H9 (cell line): ENCODE results near the gene KIF12. TPM values are rescaled to one million over a fixed set of nuclear protein-coding genes. Genes with fewer than 3 reads are reported as not detected.

ENCODE experiments used
- DNase-seq: peaks from one replicate; pipeline ENCODE4 v3.0.0-alpha.2; 2017
- H2AFZ ChIP-seq: one replicate; pipeline ENCODE4 v1.6.1; 2013; ENCODE audit warnings: mild to moderate bottlenecking, low read length, control low read depth, moderate library complexity
- H2AK5ac ChIP-seq: 2 replicates; pipeline ENCODE4 v1.6.1; 2013; ENCODE audit warnings: low read length, control low read depth, mixed read lengths; ENCODE audit not compliant: insufficient read length
- H2BK120ac ChIP-seq: one replicate; pipeline ENCODE4 v1.6.1; 2013; ENCODE audit warnings: low read depth, mild to moderate bottlenecking, low read length, control low read depth, inconsistent platforms; ENCODE audit not compliant: poor library complexity, severe bottlenecking
- H2BK12ac ChIP-seq: 2 replicates; pipeline ENCODE4 v1.6.1; 2013; ENCODE audit warnings: low read length, control low read depth, mixed read lengths, low read depth; ENCODE audit not compliant: insufficient read length
- H2BK15ac ChIP-seq: 2 replicates; pipeline ENCODE4 v1.6.1; 2013; ENCODE audit warnings: low read depth, low read length, control low read depth
- H2BK20ac ChIP-seq: one replicate; pipeline ENCODE4 v1.6.1; 2013; ENCODE audit warnings: low read depth, mild to moderate bottlenecking, low read length, control low read depth, inconsistent platforms; ENCODE audit not compliant: poor library complexity, severe bottlenecking
- H2BK5ac ChIP-seq: 2 replicates; pipeline ENCODE4 v1.6.1; 2013; ENCODE audit warnings: low read length, control low read depth, mixed read lengths; ENCODE audit not compliant: insufficient read length
- H3K14ac ChIP-seq: 2 replicates; pipeline ENCODE4 v1.6.1; 2013; ENCODE audit warnings: low read length, control low read depth; ENCODE audit not compliant: insufficient read depth
- H3K18ac ChIP-seq: 2 replicates; pipeline ENCODE4 v1.6.1; 2013; ENCODE audit warnings: low read depth, mild to moderate bottlenecking, mixed read lengths, low read length, control low read depth; ENCODE audit not compliant: insufficient read length
- H3K23ac ChIP-seq: 2 replicates; pipeline ENCODE4 v1.6.1; 2013; ENCODE audit warnings: low read length, control low read depth, mixed read lengths, low read depth; ENCODE audit not compliant: insufficient read length
- H3K23me2 ChIP-seq: 2 replicates; pipeline ENCODE4 v1.6.1; 2013; ENCODE audit warnings: low read depth, mild to moderate bottlenecking, mixed read lengths, low read length, control low read depth; ENCODE audit not compliant: insufficient read length, poor library complexity, severe bottlenecking
- H3K27ac ChIP-seq: 2 replicates; pipeline ENCODE4 v1.5.1; 2013; ENCODE audit warnings: low read length, control low read depth, mixed read lengths, low read depth; ENCODE audit not compliant: insufficient read length
- H3K27me3 ChIP-seq: 2 replicates; pipeline ENCODE4 v1.6.1; 2013; ENCODE audit warnings: low read length, control low read depth, inconsistent platforms; ENCODE audit not compliant: insufficient read depth
- H3K4ac ChIP-seq: 2 replicates; pipeline ENCODE4 v1.6.1; 2013; ENCODE audit warnings: low read depth, mild to moderate bottlenecking, control low read depth, inconsistent platforms, low read length, moderate library complexity
- H3K4me1 ChIP-seq: 2 replicates; pipeline ENCODE4 v1.6.1; 2013; ENCODE audit warnings: low read length, control low read depth, inconsistent platforms; ENCODE audit not compliant: insufficient read depth
- H3K4me2 ChIP-seq: 2 replicates; pipeline ENCODE4 v1.6.1; 2013; ENCODE audit warnings: low read length, control low read depth, mixed read lengths; ENCODE audit not compliant: insufficient read length, insufficient read depth
- H3K56ac ChIP-seq: 2 replicates; pipeline ENCODE4 v1.6.1; 2013; ENCODE audit warnings: low read depth, mild to moderate bottlenecking, mixed read lengths, low read length, control low read depth; ENCODE audit not compliant: insufficient read length
- H3K79me1 ChIP-seq: 2 replicates; pipeline ENCODE4 v1.6.1; 2013; ENCODE audit warnings: low read depth, mild to moderate bottlenecking, moderate library complexity, low read length, control low read depth, inconsistent platforms; ENCODE audit not compliant: insufficient read depth, poor library complexity, severe bottlenecking
- H3K79me2 ChIP-seq: 2 replicates; pipeline ENCODE4 v1.6.1; 2013; ENCODE audit warnings: low read length, control low read depth, inconsistent platforms; ENCODE audit not compliant: insufficient read depth
- H3K9ac ChIP-seq: 2 replicates; pipeline ENCODE4 v1.6.1; 2013; ENCODE audit warnings: low read length, control low read depth, mixed read lengths; ENCODE audit not compliant: insufficient read length; ENCODE audit errors: extremely low read depth
- H3K9me3 ChIP-seq: one replicate; pipeline ENCODE4 v1.6.1; 2013; ENCODE audit warnings: low read depth, low read length, inconsistent platforms; ENCODE audit not compliant: control insufficient read depth
- H3T11ph ChIP-seq: one replicate; pipeline ENCODE4 v1.6.1; 2013; ENCODE audit warnings: mild to moderate bottlenecking, low read length, control low read depth, inconsistent platforms
- H4K20me1 ChIP-seq: one replicate; pipeline ENCODE4 v1.6.1; 2013; ENCODE audit not compliant: control insufficient read depth, insufficient read length, insufficient read depth
- H4K5ac ChIP-seq: 2 replicates; pipeline ENCODE4 v1.6.1; 2013; ENCODE audit warnings: low read depth, mild to moderate bottlenecking, mixed read lengths, low read length, control low read depth; ENCODE audit not compliant: insufficient read length
- H4K8ac ChIP-seq: replicated peaks from 2 replicates; pipeline ENCODE4 v1.6.1; 2013; ENCODE audit warnings: low read length, control low read depth, mixed read lengths, low read depth; ENCODE audit not compliant: insufficient read length
- H4K91ac ChIP-seq: 2 replicates; pipeline ENCODE4 v1.6.1; 2013; ENCODE audit warnings: low read depth, mild to moderate bottlenecking, moderate library complexity, mixed read lengths, low read length, control low read depth; ENCODE audit not compliant: insufficient read length
- H3K27ac Mint-ChIP-seq, 3 experiments: 2 replicates in 2 of 3; 3 replicates in 1 of 3; pipeline ENCODE4 v1.8.0; 2020 to 2021; ENCODE audit warnings: mixed read lengths in 3 of 3, mild to moderate bottlenecking in 1 of 3, moderate library complexity in 1 of 3
- H3K27me3 Mint-ChIP-seq: 2 replicates; pipeline ENCODE4 v1.8.0; 2021; ENCODE audit warnings: low read depth, mild to moderate bottlenecking, moderate library complexity, mixed read lengths
- H3K36me3 Mint-ChIP-seq, 3 experiments: 2 replicates in 2 of 3; 3 replicates in 1 of 3; pipeline ENCODE4 v1.8.0; 2020 to 2021; ENCODE audit warnings: low read depth in 3 of 3, mixed read lengths in 3 of 3; ENCODE audit not compliant: insufficient read depth in 1 of 3
- H3K4me1 Mint-ChIP-seq, 2 experiments: 2 replicates each; pipeline ENCODE4 v1.8.0; 2020; ENCODE audit warnings: mixed read lengths in 2 of 2
- H3K4me3 Mint-ChIP-seq, 2 experiments: 2 replicates in 1 of 2; 3 replicates in 1 of 2; pipeline ENCODE4 v1.8.0; 2020 to 2021; ENCODE audit warnings: mild to moderate bottlenecking in 2 of 2, mixed read lengths in 2 of 2, moderate library complexity in 1 of 2
- H3K9me3 Mint-ChIP-seq, 2 experiments: 2 replicates in 1 of 2; 3 replicates in 1 of 2; pipeline ENCODE4 v1.8.0; 2020; ENCODE audit warnings: mild to moderate bottlenecking in 2 of 2, mixed read lengths in 2 of 2, moderate library complexity in 1 of 2
- WGBS: extraction: QIAGEN DNeasy Blood & Tissue Kit; methylation state at CpG from one replicate; pipeline ENCODE4 v1.1.7; 2013; ENCODE audit warnings: missing lambda C conversion rate, low lambda C conversion rate, mixed read lengths; ENCODE audit not compliant: insufficient read length; ENCODE audit errors: extremely low coverage; 5-methylcytosine and 5-hydroxymethylcytosine counted together
- total RNA-seq: library from RNA; stranded (reverse); gene quantifications from 2 replicates; pipeline ENCODE4 v1.2.1, GENCODE V29; 2021
- TF ChIP-seq, protein P1 (sequence below): fragments of 200-600 bp; sonication (generic); conservative IDR thresholded peaks from 3 replicates; pipeline ENCODE4 v1.8.0; 2021; ENCODE audit warnings: antibody characterized with exemption, mild to moderate bottlenecking

Gene KIF12
- total RNA-seq, 1 experiment from 2014 or later: 3.3 TPM

DNA sequence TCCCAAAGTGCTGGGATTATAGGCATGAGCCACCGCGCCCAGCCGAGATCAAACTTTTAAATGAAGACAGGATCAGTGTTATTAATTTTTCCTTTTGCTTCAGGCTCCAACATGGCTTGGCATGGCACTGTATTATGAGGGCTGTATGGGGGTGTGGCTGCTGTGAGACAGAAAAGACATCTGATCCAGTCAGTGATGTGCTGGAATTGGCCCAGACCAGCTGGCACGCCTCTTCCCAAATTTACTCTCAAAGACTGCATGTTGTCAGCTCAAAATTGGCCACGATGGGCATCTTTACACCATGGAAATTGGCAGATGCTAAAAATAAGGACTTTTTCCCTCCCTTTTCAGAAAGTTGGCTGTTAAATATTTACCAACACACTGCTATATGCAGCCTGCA, 44.1 kb upstream of the KIF12 start:
- no peak overlapping the region for H2AFZ ChIP-seq
- no CpG with 5 or more reads among the region's 5 CpGs for WGBS
- Mint-ChIP-seq H3K36me3 (no peaks in the 10 kb centered on the region), H3K9me3 (no peaks in the 10 kb centered on the region), H3K4me1 (no peaks in the 10 kb centered on the region; a peak in 1 of 4 replicates), H3K27me3 (peaks cover 74% of the 10 kb centered on the region), H3K4me3 (no peak overlapping the region), H3K27ac (no peak overlapping the region)
- H3K9ac ChIP-seq: no peak overlapping the region
- H3K27me3 ChIP-seq: no peaks in the 10 kb centered on the region; the same call in 1 of the 2 replicates
- no peak overlapping the region for H3K56ac ChIP-seq
- H3K4me1 ChIP-seq: no peaks in the 10 kb centered on the region
- H2BK20ac ChIP-seq: no peak overlapping the region
- H3K23ac ChIP-seq: no peak overlapping the region
- H4K91ac ChIP-seq: no peak overlapping the region
- no peak overlapping the region for H4K8ac ChIP-seq
- no peak overlapping the region for H2BK12ac ChIP-seq
- H3K27ac ChIP-seq: no peak overlapping the region
- no peaks in the 10 kb centered on the region for H3K23me2 ChIP-seq
- H2BK120ac ChIP-seq: no peak overlapping the region
- H4K20me1 ChIP-seq: no peaks in the 10 kb centered on the region
- no peak overlapping the region for H4K5ac ChIP-seq
- no peak overlapping the region for H3K18ac ChIP-seq
- no peak overlapping the region for H3K4me2 ChIP-seq
- H3K79me2 ChIP-seq: no peaks in the 10 kb centered on the region
- H2BK5ac ChIP-seq: no peak overlapping the region
- no peak overlapping the region for H2AK5ac ChIP-seq
- no peaks in the 10 kb centered on the region for H3K9me3 ChIP-seq
- H3K4ac ChIP-seq: no peak overlapping the region
- no peaks in the 10 kb centered on the region for H3K79me1 ChIP-seq
- TF ChIP-seq, protein P1, sequence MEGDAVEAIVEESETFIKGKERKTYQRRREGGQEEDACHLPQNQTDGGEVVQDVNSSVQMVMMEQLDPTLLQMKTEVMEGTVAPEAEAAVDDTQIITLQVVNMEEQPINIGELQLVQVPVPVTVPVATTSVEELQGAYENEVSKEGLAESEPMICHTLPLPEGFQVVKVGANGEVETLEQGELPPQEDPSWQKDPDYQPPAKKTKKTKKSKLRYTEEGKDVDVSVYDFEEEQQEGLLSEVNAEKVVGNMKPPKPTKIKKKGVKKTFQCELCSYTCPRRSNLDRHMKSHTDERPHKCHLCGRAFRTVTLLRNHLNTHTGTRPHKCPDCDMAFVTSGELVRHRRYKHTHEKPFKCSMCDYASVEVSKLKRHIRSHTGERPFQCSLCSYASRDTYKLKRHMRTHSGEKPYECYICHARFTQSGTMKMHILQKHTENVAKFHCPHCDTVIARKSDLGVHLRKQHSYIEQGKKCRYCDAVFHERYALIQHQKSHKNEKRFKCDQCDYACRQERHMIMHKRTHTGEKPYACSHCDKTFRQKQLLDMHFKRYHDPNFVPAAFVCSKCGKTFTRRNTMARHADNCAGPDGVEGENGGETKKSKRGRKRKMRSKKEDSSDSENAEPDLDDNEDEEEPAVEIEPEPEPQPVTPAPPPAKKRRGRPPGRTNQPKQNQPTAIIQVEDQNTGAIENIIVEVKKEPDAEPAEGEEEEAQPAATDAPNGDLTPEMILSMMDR: no peak
- no peak overlapping the region for H2BK15ac ChIP-seq
- H3T11ph ChIP-seq: no peak overlapping the region
- no peak for DNase-seq
- H3K14ac ChIP-seq: no peak overlapping the region
